ENCODE measurements around the gene WNT8A. TPM values are rescaled to one million over a fixed set of nuclear protein-coding genes. Genes with fewer than 3 reads are reported as not detected.
"Not testable (repeated sequence)": the region's sequence is repeated elsewhere in the genome, so short reads cannot be mapped to it uniquely, and the experiment has no call there.

Gene WNT8A
- total and polyA plus RNA-seq, 7 donors, result not detected

DNA sequence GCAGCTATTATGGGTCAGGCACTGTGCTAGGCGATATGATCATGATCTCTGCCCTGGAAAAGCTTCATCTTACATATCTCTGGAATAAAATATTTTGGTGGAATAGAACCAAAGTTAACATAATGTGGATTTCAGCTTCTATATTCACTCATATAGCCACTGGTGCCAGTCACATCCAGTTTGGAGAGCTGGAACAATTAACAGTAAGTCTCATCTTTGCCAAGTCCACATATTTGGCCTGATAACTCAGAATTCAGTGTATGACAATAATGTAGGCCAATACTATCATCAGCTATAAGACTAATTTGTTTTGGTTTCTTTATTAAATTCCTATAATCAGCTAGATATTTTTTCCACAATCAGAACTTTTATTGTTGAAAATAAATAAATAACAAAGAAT is 45.0 kb upstream of the WNT8A start:
- 90 to 92% methylated on average over 1 of the region's 1 CpG for WGBS, 2 donors
- H3K4me3 ChIP-seq, result no peak overlapping the region
- no peaks in the 10 kb centered on the region for H3K27me3 ChIP-seq
- H3K27ac ChIP-seq, result no peak overlapping the region
- peaks cover 0 to 9% (median 4%) of the 10 kb centered on the region in 4 donors for H3K4me1 ChIP-seq
- intact Hi-C loops (cut with DNase I), result no loop called here
- no peak for DNase-seq
- TF ChIP-seq, protein P1, sequence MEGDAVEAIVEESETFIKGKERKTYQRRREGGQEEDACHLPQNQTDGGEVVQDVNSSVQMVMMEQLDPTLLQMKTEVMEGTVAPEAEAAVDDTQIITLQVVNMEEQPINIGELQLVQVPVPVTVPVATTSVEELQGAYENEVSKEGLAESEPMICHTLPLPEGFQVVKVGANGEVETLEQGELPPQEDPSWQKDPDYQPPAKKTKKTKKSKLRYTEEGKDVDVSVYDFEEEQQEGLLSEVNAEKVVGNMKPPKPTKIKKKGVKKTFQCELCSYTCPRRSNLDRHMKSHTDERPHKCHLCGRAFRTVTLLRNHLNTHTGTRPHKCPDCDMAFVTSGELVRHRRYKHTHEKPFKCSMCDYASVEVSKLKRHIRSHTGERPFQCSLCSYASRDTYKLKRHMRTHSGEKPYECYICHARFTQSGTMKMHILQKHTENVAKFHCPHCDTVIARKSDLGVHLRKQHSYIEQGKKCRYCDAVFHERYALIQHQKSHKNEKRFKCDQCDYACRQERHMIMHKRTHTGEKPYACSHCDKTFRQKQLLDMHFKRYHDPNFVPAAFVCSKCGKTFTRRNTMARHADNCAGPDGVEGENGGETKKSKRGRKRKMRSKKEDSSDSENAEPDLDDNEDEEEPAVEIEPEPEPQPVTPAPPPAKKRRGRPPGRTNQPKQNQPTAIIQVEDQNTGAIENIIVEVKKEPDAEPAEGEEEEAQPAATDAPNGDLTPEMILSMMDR (IDR thresholded peaks at IDR 0.05), result no peak
- TF ChIP-seq EP300 (IDR thresholded peaks at IDR 0.05) (no peak), POLR2A (IDR thresholded peaks at IDR 0.05) (no peak), POLR2AphosphoS5 (IDR thresholded peaks at IDR 0.05) (no peak)
- H3K9me3 ChIP-seq, result no peaks in the 10 kb centered on the region
- no peaks in the 10 kb centered on the region for H3K36me3 ChIP-seq

DNA sequence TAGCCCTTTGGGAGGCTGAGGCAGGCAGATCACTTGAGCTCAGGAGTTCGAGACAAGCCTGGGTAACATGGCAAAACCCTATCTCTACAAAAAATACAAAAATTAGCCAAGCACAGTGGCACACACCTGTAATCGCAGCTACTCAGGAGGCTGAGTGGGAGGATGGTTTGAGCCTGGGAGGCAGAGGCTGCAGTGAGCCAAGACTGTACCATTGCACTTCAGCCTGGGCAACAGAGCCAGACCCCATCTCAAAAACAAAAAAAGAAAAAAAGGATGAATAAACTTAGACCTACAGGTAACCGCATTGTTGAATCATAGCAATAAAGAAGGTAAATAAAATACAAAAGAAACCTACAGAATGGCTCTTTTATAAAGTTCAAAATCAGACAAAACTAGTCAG is 38.5 kb upstream of the WNT8A start:
- H3K27ac ChIP-seq; H3K4me1 ChIP-seq; H3K4me3 ChIP-seq; intact Hi-C loops (cut with DNase I); H3K27me3 ChIP-seq; DNase-seq; H3K36me3 ChIP-seq; H3K9me3 ChIP-seq: not testable (repeated sequence)
- WGBS, 2 donors, result 79 to 95% methylated on average over 3 of the region's 3 CpGs

DNA sequence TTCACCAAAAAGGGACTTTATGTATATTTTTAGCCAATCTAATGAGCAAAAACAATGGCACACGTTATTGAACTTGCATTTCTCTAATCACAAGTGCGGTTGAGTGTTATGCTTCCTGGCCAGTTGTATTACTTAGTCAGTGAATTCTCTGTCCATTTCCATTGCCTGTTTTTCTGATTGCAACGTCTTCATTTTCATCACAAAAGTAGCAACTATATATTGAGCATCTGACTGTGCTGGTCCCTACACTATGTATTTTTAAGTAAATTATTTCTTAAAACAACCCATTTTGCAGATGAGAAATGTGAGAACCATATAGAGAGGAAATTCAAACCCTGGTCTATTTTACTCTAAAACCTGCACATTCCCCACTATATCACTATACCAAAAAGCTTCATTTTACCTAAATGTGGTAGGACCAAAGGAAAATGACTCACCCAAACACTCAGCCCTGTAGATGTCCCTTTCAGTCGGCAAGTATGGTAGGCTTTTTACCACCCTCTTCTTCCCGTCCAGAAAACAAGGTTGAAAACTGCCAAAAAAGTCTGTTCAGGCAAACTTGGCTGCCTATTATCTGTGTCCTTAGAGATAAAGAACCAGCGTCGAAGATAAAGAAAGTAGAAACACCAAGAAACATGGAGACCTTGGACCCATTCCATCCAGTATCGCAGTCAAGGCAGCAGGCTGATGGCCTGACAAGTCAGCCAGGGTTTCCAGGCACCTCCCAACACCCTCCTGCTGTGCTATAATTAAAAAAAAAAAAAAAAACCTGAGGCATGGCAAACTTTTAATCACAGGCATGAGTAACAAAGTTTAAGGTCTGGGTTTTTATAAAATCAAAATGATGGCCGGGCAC is 32.2 kb upstream of the WNT8A start:
- Histone ChIP-seq H3K27ac (no peak overlapping the region), H3K4me1 (no peaks in the 10 kb centered on the region), H3K36me3 (no peaks in the 10 kb centered on the region), H3K4me3 (no peak overlapping the region), H3K9me3 (no peaks in the 10 kb centered on the region), H3K27me3 (no peaks in the 10 kb centered on the region)
- 73 to 83% methylated on average over 9 of the region's 9 CpGs for WGBS, 2 donors
- DNase-seq, result no peak
- TF ChIP-seq POLR2AphosphoS5 (IDR thresholded peaks at IDR 0.05) (no peak), POLR2A (IDR thresholded peaks at IDR 0.05) (no peak), EP300 (IDR thresholded peaks at IDR 0.05) (no peak)
- TF ChIP-seq, protein P1 (IDR thresholded peaks at IDR 0.05), result no peak
- intact Hi-C loops (cut with DNase I), result no loop called here

DNA sequence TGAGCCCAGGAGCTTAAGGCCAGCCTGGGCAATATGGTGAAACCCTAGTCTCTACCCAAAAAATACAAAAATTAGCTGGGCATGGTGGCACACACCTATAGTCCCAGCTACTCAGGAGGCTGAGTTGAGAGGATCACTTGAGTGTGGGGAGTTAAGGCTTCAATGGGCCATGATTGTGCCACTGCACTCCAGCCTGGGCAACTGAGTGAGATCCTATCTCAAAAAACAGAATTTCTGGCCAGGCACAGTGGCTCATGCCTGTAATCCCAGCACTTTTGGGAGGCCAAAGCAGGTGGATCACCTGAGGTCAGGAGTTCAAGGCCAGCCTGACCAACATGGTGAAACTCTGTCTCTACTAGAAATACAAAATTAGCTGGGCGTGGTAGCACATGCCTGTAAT is 31.1 kb upstream of the WNT8A start:
- H3K4me3 ChIP-seq; H3K27ac ChIP-seq; H3K36me3 ChIP-seq; DNase-seq; H3K9me3 ChIP-seq; H3K4me1 ChIP-seq; intact Hi-C loops (cut with DNase I); H3K27me3 ChIP-seq: not testable (repeated sequence)
- 90 to 96% methylated on average over 1 of the region's 1 CpG for WGBS, 2 donors

DNA sequence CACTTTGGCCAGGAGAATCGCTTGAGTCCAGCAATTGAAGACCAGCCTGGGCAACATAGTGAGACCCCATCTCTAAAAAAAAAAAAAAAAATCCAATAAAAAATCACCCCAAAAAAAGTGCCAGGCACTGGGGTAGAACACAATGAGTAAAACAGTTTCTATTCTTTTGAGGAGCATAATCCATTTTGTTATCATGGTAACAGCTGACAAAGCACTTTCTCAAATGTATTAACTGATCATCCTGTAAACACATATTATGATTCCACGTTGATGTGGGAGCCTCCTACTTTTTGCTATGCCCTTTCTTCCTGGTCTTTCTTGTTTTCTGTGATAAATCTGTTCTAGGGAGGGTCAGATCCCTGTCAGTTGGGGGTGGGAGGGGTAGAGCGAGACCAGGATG is 30.3 kb upstream of the WNT8A start:
- intact Hi-C loops (cut with DNase I), result no loop called here
- WGBS, 2 donors, result 41 to 75% methylated on average over 3 of the region's 3 CpGs
- no peak overlapping the region for H3K27ac ChIP-seq

More for the DNA sequence above, 30.3 kb upstream of the WNT8A start:
- Histone ChIP-seq H3K27me3 (no peaks in the 10 kb centered on the region), H3K4me1 (no peaks in the 10 kb centered on the region), H3K4me3 (no peak overlapping the region), H3K9me3 (no peaks in the 10 kb centered on the region), H3K36me3 (no peaks in the 10 kb centered on the region)
- TF ChIP-seq EP300 (IDR thresholded peaks at IDR 0.05), result no peak
- TF ChIP-seq, protein P1 (IDR thresholded peaks at IDR 0.05), result no peak
- no peak for TF ChIP-seq POLR2A (IDR thresholded peaks at IDR 0.05)
- TF ChIP-seq POLR2AphosphoS5 (IDR thresholded peaks at IDR 0.05), result no peak
- no peak for DNase-seq
